ENCODE measurements around the gene LIMS1. TPM values are rescaled to one million over a fixed set of nuclear protein-coding genes. Genes with fewer than 3 reads are reported as not detected.

Gene LIMS1
- total and polyA plus RNA-seq, 2 donors, result 45.1 to 94.1 TPM

DNA sequence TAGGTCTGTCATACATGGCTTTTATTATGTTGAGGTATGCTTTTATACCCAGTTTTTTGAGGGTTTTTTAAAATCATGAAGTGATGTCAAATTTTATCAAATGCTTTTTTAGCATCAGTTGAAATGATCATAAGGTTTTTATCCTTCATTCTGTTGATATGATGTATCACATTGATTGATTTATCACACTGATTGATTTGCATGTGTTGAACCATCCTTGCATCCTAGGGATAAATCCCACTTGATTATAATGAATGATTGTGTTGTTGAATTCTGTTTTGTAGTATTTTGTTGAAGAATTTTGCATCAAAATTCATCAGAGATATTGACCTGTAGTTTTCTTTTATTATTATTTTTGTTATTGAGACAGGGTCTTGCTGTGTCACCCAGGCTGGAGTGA is 68.2 kb downstream of the LIMS1 start:
- Histone ChIP-seq H3K27ac (ENCODE audit: low read depth) (no peak overlapping the region), H3K4me1 (ENCODE audit: insufficient read depth) (no peaks in the 10 kb centered on the region), H3K4me3 (ENCODE audit: low read depth, low read length) (no peak overlapping the region), H3K36me3 (ENCODE audit: insufficient read depth) (no peaks in the 10 kb centered on the region)
- no peak for DNase-seq (ENCODE audit: extremely low spot score)

- 58% methylated on average over 4 of the region's 4 CpGs for WGBS
- no peaks in the 10 kb centered on the region for H3K4me1 ChIP-seq (ENCODE audit: insufficient read depth)
- H3K36me3 ChIP-seq (ENCODE audit: insufficient read depth), result no peaks in the 10 kb centered on the region
- H3K4me3 ChIP-seq (ENCODE audit: low read depth, low read length), result no peak overlapping the region
- H3K27ac ChIP-seq (ENCODE audit: low read depth), result no peak overlapping the region
- DNase-seq (ENCODE audit: extremely low spot score), result no peak
Measured at GRCh38 chr2:108604196-108604595, 69.9 kb downstream of the LIMS1 start.

GRCh38 chr2:108605947-108606346 is 71.7 kb downstream of the LIMS1 start:
- no peak overlapping the region for H3K4me3 ChIP-seq (ENCODE audit: low read depth, low read length)
- 94% methylated on average over 3 of the region's 3 CpGs for WGBS
- no peaks in the 10 kb centered on the region for H3K36me3 ChIP-seq (ENCODE audit: insufficient read depth)
- no peak overlapping the region for H3K27ac ChIP-seq (ENCODE audit: low read depth)
- no peaks in the 10 kb centered on the region for H3K4me1 ChIP-seq (ENCODE audit: insufficient read depth)
- no peak for DNase-seq (ENCODE audit: extremely low spot score)

DNA sequence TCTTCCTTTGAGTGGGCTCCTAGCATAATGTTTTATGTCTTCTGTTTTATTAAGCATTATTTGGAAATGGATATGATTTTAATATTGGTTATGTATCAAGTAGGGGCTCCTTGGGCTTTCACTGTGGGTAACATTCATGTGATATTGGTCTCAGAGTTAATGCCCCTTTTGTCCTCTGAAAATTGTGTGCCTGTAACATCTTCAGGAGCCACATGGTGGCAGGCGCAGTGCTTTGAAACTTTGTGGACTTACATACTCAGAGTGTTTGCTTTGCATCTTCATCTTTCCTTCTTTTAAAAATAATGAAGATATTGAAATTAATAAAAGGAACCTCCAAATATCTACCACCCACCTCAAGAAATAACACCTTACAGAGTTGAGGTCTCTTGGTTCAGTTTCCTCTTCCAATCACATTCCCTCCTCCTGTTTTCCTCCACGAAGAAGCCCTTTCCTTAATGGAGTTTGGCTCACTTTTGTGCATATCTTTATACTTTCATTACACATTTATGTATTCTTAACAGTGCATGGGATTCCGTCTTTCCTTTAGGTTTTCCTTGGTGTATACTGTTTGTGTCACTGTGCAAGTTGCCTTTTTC is 73.5 kb downstream of the LIMS1 start:
- Histone ChIP-seq H3K4me3 (ENCODE audit: low read depth, low read length) (no peak overlapping the region), H3K27ac (ENCODE audit: low read depth) (no peak overlapping the region), H3K36me3 (ENCODE audit: insufficient read depth) (no peaks in the 10 kb centered on the region), H3K4me1 (ENCODE audit: insufficient read depth) (no peaks in the 10 kb centered on the region)
- no peak for DNase-seq (ENCODE audit: extremely low spot score)
- 68% methylated on average over 3 of the region's 3 CpGs for WGBS

- H3K36me3 ChIP-seq (ENCODE audit: insufficient read depth), result no peaks in the 10 kb centered on the region
- no peak overlapping the region for H3K27ac ChIP-seq (ENCODE audit: low read depth)
- H3K4me3 ChIP-seq (ENCODE audit: low read depth, low read length), result no peak overlapping the region
- DNase-seq (ENCODE audit: extremely low spot score), result no peak
- WGBS, result 82% methylated on average over 5 of the region's 5 CpGs
- peaks cover 2% of the 10 kb centered on the region for H3K4me1 ChIP-seq (ENCODE audit: insufficient read depth)
Measured at GRCh38 chr2:108611021-108611420, 76.8 kb downstream of the LIMS1 start.

- H3K27ac ChIP-seq (ENCODE audit: low read depth), result no peak overlapping the region
- WGBS, result 49% methylated on average over 5 of the region's 5 CpGs
- H3K4me1 ChIP-seq (ENCODE audit: insufficient read depth), result peaks cover 4% of the 10 kb centered on the region
- no peak for DNase-seq (ENCODE audit: extremely low spot score)
- no peaks in the 10 kb centered on the region for H3K36me3 ChIP-seq (ENCODE audit: insufficient read depth)
- no peak overlapping the region for H3K4me3 ChIP-seq (ENCODE audit: low read depth, low read length)
Measured at GRCh38 chr2:108612153-108612513, 77.9 kb downstream of the LIMS1 start.

DNA sequence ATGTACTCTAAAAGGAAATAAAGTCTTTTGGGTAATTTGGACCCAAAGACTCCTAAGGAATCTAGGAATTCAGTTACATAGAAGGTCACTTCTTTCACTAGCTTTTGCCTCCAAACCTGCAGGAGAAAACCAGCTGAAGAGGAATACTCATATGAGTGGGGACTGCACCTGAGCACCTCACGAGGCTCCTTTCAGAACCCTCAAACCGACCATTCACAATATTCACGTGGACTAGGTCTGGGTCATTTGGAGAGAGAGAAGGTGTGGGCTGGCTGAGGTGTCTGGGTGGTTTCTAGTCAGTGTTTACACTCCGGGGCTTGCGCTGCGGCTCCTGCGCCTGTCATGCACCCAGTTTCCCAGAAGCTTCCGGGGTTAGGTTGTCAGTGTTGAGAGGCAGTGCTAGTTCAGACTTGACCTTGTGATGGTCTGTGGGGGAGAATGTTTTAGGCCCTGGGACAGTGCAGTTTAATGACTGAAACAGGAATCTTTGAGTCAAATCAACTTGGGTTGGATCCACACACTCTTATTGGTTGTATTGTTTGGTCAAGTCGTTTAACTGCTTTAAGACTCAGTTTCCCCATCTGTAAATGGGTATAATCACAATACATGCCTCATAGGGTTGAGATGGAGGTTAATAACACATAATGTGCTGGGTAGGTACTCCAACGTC is 78.4 kb downstream of the LIMS1 start:
- Histone ChIP-seq H3K36me3 (ENCODE audit: insufficient read depth) (no peaks in the 10 kb centered on the region), H3K4me3 (ENCODE audit: low read depth, low read length) (no peak overlapping the region), H3K4me1 (ENCODE audit: insufficient read depth) (peaks cover 4% of the 10 kb centered on the region), H3K27ac (ENCODE audit: low read depth) (no peak overlapping the region)
- WGBS, result 61% methylated on average over 10 of the region's 10 CpGs
- no peak for DNase-seq (ENCODE audit: extremely low spot score)

GRCh38 chr2:108613261-108614042 is 79.2 kb downstream of the LIMS1 start:
- Histone ChIP-seq H3K36me3 (ENCODE audit: insufficient read depth) (no peaks in the 10 kb centered on the region), H3K27ac (ENCODE audit: low read depth) (peak overlapping the region; percentile 26), H3K4me3 (ENCODE audit: low read depth, low read length) (no peak overlapping the region), H3K4me1 (ENCODE audit: insufficient read depth) (peaks cover 4% of the 10 kb centered on the region)
- 43% methylated on average over 9 of the region's 9 CpGs for WGBS
- DNase-seq (ENCODE audit: extremely low spot score), result no peak

DNA sequence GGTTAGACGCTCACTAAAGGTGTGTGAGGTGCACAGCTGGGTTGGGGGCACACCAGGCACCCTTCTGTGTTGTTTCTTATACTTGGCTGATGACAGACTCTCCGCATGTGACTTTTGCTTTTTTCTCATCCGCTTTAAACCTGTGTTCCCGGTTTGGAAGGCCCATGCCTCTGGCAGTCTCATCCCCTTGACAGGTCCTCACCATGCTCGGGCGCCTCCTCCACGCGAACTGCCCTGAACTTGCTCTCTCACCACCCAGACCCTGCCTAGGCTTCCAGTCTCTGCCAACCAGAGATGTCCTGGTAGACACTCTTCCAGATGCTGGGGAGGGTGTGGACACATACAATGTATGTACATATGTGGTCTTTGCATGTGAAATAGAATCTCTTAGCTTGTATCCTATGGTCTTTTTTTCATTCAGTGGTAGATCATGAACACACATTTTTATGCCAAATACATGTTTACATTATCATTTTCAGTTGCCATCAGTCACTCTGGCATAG is 79.8 kb downstream of the LIMS1 start:
- H3K27ac ChIP-seq (ENCODE audit: low read depth), result peak overlapping the region; percentile 26

GRCh38 chr2:108614659-108615058 is 80.4 kb downstream of the LIMS1 start:
- H3K4me1 ChIP-seq (ENCODE audit: insufficient read depth), result peaks cover 4% of the 10 kb centered on the region
- 64% methylated on average over 4 of the region's 4 CpGs for WGBS
- no peak overlapping the region for H3K27ac ChIP-seq (ENCODE audit: low read depth)
- no peak for DNase-seq (ENCODE audit: extremely low spot score)
- no peak overlapping the region for H3K4me3 ChIP-seq (ENCODE audit: low read depth, low read length)
- H3K36me3 ChIP-seq (ENCODE audit: insufficient read depth), result no peaks in the 10 kb centered on the region

More for the DNA sequence above, 79.8 kb downstream of the LIMS1 start:
- Histone ChIP-seq H3K4me3 (ENCODE audit: low read depth, low read length) (no peak overlapping the region), H3K36me3 (ENCODE audit: insufficient read depth) (no peaks in the 10 kb centered on the region), H3K4me1 (ENCODE audit: insufficient read depth) (peaks cover 4% of the 10 kb centered on the region)
- WGBS, result 86% methylated on average over 8 of the region's 8 CpGs
- no peak for DNase-seq (ENCODE audit: extremely low spot score)

GRCh38 chr2:108615480-108616090 is 81.3 kb downstream of the LIMS1 start:
- Histone ChIP-seq H3K27ac (ENCODE audit: low read depth) (peak overlapping the region; percentile 28), H3K4me1 (ENCODE audit: insufficient read depth) (peaks cover 4% of the 10 kb centered on the region), H3K4me3 (ENCODE audit: low read depth, low read length) (no peak overlapping the region), H3K36me3 (ENCODE audit: insufficient read depth) (no peaks in the 10 kb centered on the region)
- 68% methylated on average over 2 of the region's 2 CpGs for WGBS
- DNase-seq (ENCODE audit: extremely low spot score), result no peak

- Histone ChIP-seq H3K4me3 (ENCODE audit: low read depth, low read length) (no peak overlapping the region), H3K27ac (ENCODE audit: low read depth) (no peak overlapping the region), H3K36me3 (ENCODE audit: insufficient read depth) (no peaks in the 10 kb centered on the region), H3K4me1 (ENCODE audit: insufficient read depth) (peaks cover 4% of the 10 kb centered on the region)
- no peak for DNase-seq (ENCODE audit: extremely low spot score)
- WGBS, result 85% methylated on average over 5 of the region's 5 CpGs
Measured at GRCh38 chr2:108616318-108616717, 82.0 kb downstream of the LIMS1 start.

- Histone ChIP-seq H3K4me3 (ENCODE audit: low read depth, low read length) (no peak overlapping the region), H3K27ac (ENCODE audit: low read depth) (no peak overlapping the region), H3K4me1 (ENCODE audit: insufficient read depth) (peaks cover 4% of the 10 kb centered on the region), H3K36me3 (ENCODE audit: insufficient read depth) (no peaks in the 10 kb centered on the region)
- DNase-seq (ENCODE audit: extremely low spot score), result peak; percentile 77
- 19% methylated on average over 2 of the region's 2 CpGs for WGBS
Measured at GRCh38 chr2:108616751-108617161, 82.5 kb downstream of the LIMS1 start.

Data from urinary bladder (tissue), 4 donors.